Cardiac muscle cell (in vitro differentiated cells and primary cell): ENCODE results near the gene SH3RF3. TPM values are rescaled to one million over a fixed set of nuclear protein-coding genes. Genes with fewer than 3 reads are reported as not detected.

ENCODE experiments used
- DNase-seq, 2 donors: peaks; one replicate each; pipeline versions ENCODE4 v3.0.0 to v3.0.0-alpha.2; 2010 to 2017; ENCODE audit warnings: low read depth in 1 of 2, low spot score in 1 of 2
- H3K27ac ChIP-seq: fragments of 200-600 bp; sonication (generic); 2 replicates; pipeline ENCODE4 v1.5.1; 2016
- H3K27me3 ChIP-seq: fragments of 200-600 bp; sonication (generic); 2 replicates; pipeline ENCODE4 v1.6.0; 2016; ENCODE audit warnings: control low read depth
- H3K36me3 ChIP-seq: fragments of 200-600 bp; sonication (generic); 2 replicates; pipeline ENCODE4 v1.5.1; 2016; ENCODE audit warnings: control low read depth
- H3K4me1 ChIP-seq: fragments of 200-600 bp; sonication (generic); 2 replicates; pipeline ENCODE4 v1.8.1; 2017; ENCODE audit warnings: low read depth, mild to moderate bottlenecking, mixed run types
- H3K4me3 ChIP-seq: fragments of 200-600 bp; sonication (generic); 2 replicates; pipeline ENCODE4 v1.5.1; 2016; ENCODE audit warnings: mild to moderate bottlenecking
- H3K9me3 ChIP-seq: fragments of 200-600 bp; sonication (generic); 2 replicates; pipeline ENCODE4 v1.5.1; 2017; ENCODE audit warnings: low read depth, mild to moderate bottlenecking, control low read depth
- CTCF ChIP-seq: IDR thresholded peaks from 2 replicates; pipeline ENCODE4 v1.5.1; 2012; ENCODE audit warnings: low read depth, mild to moderate bottlenecking, low read length
- polyA plus RNA-seq: library from polyadenylated mRNA; unstranded; fragments of >200 nt; fragmentation: Nextera tagmentation; extraction: Ambion mirVana; gene quantifications from 2 replicates; pipeline ENCODE4 v1.2.1, GENCODE V29; 2016
- total RNA-seq: library from RNA; depleted of rRNA; stranded (reverse); fragments of >200 nt; gene quantifications from 2 replicates; pipeline ENCODE4 v1.2.3, GENCODE V29; 2016

The SH3RF3 gene
- total and polyA plus RNA-seq, 2 experiments from 2014 or later = 1.2 to 1.7 TPM

GRCh38 chr2:109172556-109173105 lies 43.6 kb downstream of the SH3RF3 start:
- Histone ChIP-seq H3K27ac (no peak overlapping the region), H3K4me3 (no peak overlapping the region), H3K36me3 (no peaks in the 10 kb centered on the region), H3K4me1 (peaks cover 5% of the 10 kb centered on the region), H3K27me3 (no peaks in the 10 kb centered on the region), H3K9me3 (no peaks in the 10 kb centered on the region)
- DNase-seq = no peak
- TF ChIP-seq CTCF = no peak

- no peaks in the 10 kb centered on the region for H3K27me3 ChIP-seq
- peak; percentile 40 to 94 for DNase-seq
- peaks cover 5% of the 10 kb centered on the region for H3K4me1 ChIP-seq
- no peak overlapping the region for H3K27ac ChIP-seq
- no peak for TF ChIP-seq CTCF
- H3K36me3 ChIP-seq = no peaks in the 10 kb centered on the region
- no peak overlapping the region for H3K4me3 ChIP-seq
- H3K9me3 ChIP-seq = no peaks in the 10 kb centered on the region
Observed at GRCh38 chr2:109173311-109174171, 44.5 kb downstream of the SH3RF3 start.

- Histone ChIP-seq H3K36me3 (no peaks in the 10 kb centered on the region), H3K4me3 (no peak overlapping the region), H3K27me3 (no peaks in the 10 kb centered on the region), H3K4me1 (peaks cover 5% of the 10 kb centered on the region), H3K27ac (no peak overlapping the region), H3K9me3 (no peaks in the 10 kb centered on the region)
- no peak for DNase-seq
- TF ChIP-seq CTCF = no peak
Observed at GRCh38 chr2:109174214-109174613, 45.2 kb downstream of the SH3RF3 start.

GRCh38 chr2:109174626-109175349 lies 45.8 kb downstream of the SH3RF3 start:
- no peak for TF ChIP-seq CTCF
- H3K9me3 ChIP-seq = no peaks in the 10 kb centered on the region
- no peak overlapping the region for H3K4me3 ChIP-seq
- H3K27me3 ChIP-seq = no peaks in the 10 kb centered on the region
- H3K36me3 ChIP-seq = no peaks in the 10 kb centered on the region
- no peak for DNase-seq
- no peak overlapping the region for H3K27ac ChIP-seq
- H3K4me1 ChIP-seq = peaks cover 5% of the 10 kb centered on the region

- DNase-seq = no peak
- Histone ChIP-seq H3K36me3 (no peaks in the 10 kb centered on the region), H3K4me3 (no peak overlapping the region), H3K27ac (no peak overlapping the region), H3K4me1 (peaks cover 5% of the 10 kb centered on the region), H3K27me3 (no peaks in the 10 kb centered on the region), H3K9me3 (no peaks in the 10 kb centered on the region)
- TF ChIP-seq CTCF = no peak
Observed at GRCh38 chr2:109175350-109175678, 46.3 kb downstream of the SH3RF3 start.
